Activated CD8-positive, alpha-beta memory T cell treated with anti-CD3 and anti-CD28 coated beads for 4 hours (primary cell): ENCODE measurements around the gene SPATA4.

ENCODE experiments used
- DNase-seq, 2 donors: peaks; one replicate each; pipeline ENCODE4 v3.0.0-alpha.2; 2020; ENCODE audit warnings: low read depth in 2 of 2

SPATA4 gene

DNA sequence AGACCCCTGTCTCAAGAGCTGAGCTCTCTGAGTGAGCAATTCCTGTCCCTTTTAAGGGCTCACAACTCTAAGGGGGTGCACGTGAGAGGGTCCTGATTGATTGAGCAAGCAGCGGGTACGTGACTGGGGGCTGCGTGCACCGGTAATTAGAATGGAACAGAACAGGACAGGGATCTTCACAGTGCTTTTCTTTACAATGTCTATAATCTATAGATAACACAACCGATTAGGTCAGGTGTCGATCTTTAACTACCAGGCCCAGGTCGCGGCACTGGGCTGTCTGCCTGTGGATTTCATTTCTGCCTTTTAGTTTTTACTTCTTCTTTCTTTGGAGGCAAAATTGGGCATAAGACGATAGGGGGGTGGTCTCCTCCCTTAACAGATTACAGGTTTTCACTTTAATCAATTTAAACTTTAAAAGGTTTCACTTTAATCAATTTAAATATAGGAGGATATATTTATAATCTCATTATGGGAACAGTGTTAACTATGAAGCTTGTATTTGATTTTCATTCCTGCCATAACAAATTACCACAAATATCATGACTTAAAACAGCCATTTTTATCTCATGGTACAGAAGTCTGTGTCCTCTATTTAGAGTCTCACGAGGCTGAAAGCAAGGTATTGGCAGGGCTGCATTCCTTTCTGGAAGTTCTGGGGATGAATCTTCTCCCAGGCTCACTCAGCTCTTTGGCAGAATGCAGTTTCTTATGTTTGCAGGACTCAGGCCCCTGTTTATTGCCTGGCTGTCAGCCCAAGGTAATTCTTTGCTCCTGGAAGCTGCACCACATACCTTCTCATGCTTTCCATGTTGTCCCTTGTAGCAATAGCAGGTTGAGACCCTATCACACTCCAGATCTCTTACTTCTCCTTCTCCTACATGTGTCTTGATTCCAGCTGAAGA, 5.2 kb downstream of the SPATA4 start:
- no peak for DNase-seq

DNA sequence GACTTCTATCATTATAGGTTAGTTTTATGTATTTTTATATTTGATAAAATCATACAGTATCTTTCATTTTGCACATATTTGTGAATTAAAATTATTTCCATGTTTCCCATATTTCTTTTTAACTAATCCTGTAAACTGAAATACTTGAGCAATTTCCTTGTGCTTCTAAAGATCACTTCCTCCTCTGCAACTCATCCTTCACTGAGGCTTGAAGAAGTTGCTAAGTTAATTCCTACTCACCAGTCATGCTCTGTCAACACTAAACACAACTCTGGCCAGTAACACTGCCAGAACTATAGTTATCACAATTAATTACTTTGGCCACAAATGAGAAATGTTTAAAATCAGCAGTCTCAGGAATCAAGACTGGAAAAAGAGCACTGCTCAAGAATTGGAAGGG, 6.7 kb downstream of the SPATA4 start:
- DNase-seq, result no peak

DNA sequence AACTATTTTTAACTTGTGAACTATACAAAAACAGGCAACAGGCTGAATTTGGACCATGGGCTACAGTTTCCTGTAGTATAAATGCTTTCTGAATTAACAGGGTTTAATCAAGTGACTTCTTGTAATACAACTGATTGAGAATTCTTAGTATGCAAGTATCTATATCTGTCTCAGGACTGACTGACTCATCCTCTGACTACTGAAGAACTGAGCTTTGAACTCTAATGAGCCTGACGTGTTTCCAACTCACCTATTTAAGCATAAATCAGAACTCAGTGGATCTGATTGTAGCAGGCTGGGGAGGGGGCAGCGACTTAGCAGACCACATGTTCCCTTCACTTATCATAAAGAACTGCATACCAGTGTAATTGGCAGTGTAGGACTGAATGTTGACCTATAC, 7.8 kb downstream of the SPATA4 start:
- no peak for DNase-seq

DNA sequence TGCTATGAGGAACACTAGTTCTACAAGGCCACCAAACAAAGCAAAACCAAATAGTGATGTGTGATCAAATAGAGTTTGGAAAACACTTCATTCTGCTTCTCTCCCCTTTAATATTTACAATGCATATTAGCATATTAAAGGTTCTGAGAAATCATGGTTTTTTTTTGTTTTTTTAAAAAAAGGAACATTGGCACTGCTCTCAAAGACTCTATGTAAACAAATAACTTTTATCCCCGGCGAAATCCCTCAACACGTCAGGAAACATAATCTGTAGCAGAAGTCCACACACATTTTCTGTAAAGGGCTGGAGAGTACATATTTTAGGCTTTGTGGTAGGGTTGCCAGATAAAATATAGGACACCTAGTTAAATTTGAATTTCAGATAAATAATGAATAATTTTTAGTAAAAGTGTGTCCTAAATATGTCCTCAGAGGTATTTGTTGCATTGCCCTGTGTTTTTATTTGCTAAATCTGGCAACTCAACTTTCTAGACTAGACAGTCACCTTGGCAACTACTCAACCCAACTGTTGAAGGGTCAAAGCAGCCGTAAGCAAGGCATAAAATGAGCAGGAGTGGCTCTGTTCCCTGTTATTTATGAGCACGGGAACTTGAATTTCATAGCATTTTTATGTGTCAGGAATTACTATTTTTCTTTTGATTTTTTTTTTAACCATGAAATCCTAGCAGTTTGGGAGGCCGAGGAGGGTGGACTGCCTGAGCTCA, 8.6 kb downstream of the SPATA4 start:
- DNase-seq, result no peak

DNA sequence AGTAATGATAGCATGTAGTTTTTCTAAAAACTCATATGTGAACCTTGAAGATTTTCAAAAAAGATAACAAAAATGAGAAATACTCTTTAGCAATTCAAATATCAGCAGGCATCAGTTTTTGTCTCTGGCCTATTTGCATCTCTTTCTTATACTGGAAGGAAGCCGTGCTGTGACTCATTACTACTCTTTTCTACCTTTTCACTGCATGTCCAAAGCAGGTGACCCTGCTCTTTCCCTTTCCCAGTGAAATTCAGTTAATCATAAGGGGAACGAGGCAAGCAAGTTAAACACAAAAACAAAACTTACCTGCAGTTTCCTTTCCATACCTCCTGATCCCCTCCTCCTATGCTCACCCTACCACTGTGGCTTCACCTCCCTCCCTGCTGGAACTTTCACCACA, 9.3 kb downstream of the SPATA4 start:
- no peak for DNase-seq

DNA sequence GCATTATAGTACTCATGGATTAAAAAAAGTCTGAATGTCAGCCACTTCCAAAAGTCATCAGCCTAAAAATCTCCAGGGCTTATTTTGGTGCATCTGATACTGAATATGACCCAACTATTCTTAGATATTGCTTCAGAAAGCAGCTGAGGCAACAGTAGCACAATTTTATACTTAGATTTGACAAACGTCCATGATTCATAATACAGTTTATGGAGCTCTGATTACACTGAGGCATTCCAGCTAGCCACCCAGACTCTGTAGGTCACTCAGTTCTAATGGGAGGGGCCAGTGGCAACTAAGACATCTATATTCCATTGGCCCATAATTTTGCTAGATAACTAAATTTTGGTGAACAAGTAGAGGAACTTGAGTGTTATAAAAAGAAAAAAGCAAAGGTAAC, 10.3 kb downstream of the SPATA4 start:
- no peak for DNase-seq

DNA sequence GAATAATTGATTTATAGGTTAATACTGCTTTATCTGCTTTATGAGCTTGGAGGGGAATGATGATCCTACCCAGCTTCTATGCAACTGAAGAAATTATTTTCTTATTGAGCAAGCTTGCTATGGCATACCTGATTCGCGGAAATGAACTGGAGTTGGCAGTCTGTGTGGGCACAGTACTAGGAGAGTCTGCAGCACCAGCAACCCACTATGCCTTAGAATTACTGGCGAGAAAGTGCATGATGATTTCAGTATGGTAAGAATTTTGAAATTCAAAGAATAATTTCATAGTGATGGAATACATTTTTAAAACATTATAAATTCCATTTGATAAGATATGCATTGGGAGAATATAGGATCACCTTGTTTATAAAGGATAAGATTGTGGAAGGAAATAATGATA, 32.3 kb downstream of the SPATA4 start:
- DNase-seq, result no peak

DNA sequence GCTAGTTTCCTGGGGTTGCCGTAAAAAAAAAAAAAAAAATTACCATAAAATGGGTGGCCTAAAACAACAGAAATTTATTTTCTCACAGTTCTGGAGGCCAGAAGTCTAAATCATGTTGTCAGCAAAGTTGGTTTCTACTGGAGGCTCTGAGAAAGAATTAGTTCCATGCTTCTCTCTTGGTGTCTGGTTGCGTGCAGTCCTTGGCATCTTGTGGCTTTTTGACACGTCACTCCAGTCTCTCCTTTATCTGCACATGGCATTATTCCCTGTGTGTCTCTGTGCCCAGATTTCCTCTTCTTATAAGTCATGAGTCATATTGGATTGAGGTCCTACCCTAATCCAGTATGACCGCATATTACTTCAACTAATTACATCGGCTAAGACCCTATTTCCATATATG, 38.7 kb downstream of the SPATA4 start:
- DNase-seq, result no peak

DNA sequence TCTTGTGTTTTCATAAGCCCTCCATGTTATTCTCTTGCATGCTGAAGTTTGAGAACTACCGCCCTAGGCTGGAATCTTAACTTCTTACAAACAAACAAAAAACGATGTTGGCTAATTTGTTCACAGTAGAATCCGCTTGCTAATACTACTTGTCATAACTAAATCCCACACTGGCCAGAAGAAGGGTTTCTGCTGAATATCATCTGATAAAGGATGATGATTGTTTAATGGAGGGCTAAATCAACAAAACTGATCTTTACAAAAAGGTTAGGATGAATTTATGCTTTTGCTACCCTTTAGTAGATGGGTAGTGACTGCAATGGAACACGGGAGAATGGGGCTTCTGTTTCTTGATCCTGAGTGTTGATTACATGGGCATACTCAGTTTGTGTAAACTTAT, 42.3 kb downstream of the SPATA4 start:
- no peak for DNase-seq

DNA sequence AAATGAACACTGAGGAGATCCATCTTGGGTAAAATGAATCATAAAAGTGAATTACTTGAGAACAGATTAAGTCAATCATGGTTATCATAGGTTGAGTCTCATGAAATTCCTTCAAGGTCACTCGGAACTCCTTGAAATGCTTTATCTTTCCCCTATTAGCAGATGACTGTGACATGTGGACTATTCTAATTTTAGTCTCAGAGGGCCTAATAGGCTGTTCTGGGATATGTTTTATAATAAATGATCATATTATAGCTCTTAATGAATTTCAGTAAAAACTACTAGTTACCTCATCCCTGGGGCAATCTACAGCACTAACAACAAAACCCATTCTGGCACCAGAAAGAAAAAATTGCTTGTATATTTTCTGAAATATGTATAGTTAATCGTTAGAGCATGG, 44.7 kb downstream of the SPATA4 start:
- no peak for DNase-seq

DNA sequence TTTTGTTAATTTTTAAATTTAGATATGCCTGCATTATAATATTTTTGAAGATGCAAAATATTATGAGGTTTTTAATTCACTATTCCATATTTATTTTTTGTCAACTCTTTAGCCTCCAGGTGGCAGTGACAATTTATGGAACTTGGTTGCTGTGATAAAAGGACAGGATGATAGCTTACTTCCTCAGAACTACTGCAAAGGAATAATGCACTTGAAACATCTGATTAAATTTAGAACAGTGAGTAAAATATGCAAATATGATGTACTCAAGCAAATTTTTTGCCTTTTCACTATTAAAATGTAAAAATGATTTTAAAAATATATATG, 45.1 kb downstream of the SPATA4 start:
- DNase-seq, result no peak

DNA sequence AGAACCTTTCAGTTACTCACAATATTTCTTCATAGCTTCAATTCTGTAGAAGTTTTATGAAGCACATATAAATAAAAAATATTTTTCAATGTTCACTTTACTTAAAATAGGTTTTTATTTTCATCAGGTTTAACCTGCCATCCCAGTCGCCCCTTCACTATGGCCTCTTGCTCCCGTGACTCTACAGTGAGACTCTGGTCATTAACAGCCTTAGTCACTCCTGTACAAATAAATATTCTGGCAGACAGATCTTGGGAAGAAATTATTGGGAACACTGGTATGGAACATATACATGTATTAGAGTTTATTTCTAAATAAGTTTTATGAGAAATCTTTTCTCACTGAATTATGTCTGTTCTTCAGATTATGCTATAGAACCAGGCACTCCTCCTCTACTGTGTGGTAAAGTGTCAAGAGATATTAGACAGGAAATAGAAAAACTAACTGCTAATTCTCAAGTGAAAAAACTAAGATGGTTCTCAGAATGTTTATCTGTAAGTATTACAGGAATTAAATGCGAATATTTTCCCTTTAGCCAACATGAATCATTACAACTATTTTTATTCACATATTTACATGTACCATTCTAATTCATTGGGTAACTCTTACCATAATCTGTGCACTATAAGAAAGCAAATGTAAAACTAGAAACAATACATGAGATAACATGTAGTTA, 45.6 kb downstream of the SPATA4 start:
- DNase-seq, result no peak

DNA sequence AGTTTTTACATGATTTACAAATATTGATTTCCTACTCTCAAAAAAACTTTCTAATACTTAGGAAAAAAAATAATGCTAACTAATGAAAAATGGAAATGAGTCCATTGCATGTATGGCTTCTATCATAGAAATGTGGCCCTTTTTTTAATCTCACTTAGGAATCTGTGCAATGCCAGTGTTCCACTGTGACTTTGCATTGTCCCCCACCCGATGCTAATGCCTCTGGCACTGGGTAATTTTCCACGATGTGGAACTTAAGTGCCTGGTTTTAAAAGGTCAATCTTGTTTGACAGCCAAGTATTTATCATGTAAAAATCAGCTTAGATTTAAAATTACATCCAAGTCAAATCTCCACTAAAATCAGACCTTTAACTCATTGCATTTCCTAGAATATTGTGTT, 53.1 kb downstream of the SPATA4 start:
- DNase-seq, result no peak

DNA sequence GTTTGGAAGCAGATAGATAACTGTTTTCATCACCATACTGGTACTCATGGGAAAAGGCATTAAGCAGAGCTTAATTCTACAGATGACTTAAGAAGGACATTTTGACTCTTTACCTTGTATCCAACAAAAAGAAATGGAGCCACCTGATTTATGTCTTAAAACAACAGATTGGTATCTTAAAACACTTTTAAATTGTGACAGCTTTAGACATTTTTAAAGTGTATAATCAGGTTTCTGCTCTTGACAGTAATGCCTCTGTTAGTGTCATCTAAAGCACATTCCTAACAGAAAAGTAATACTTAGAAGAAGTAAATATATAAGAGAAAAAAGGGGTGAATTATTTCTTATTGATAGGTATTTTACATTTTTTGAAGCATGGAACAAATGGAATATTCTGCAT, 55.9 kb downstream of the SPATA4 start:
- DNase-seq, result no peak

DNA sequence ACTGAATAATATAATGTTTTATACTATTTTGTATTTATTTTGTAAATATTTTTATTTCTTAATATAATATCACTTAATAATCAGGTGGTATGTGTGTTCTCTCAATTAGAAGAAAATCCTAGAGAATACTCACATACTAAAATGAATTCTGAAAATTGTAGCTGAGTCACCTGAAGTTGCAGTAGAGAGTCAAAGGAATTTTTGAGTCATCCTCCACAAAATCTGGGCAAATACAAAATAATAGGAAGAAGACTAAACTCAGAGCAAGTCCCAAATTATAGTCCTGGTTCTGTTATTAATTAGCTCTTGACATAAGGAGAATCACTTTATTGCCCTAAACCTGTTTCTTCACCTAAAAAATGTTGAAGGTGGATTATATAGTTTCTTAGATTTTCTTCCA, 57.8 kb downstream of the SPATA4 start:
- no peak for DNase-seq

DNA sequence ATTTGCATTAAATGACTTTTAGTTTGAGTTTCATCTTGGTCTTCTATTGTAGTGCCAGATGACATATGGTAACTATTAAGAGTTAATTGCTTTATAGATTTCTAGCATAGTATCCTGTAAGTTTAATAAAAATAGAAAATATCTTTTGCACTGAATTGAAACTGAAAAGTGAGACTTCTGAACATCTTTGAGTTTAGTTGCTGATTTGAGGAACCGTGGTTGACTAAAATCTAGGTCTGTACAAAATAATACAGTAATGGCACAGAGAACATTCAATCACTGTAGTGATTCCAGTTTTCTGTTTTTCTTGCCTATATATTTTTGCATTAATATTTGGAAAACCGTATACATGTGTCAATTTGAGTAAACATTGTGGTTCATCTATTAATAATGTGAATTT, 60.7 kb downstream of the SPATA4 start:
- DNase-seq, result no peak
